Liver (tissue), 9 donors: ENCODE measurements around the gene RUNX1. TPM values are rescaled to one million over a fixed set of nuclear protein-coding genes. Genes with fewer than 3 reads are reported as not detected.

ENCODE experiments used
- DNase-seq: peaks from one replicate; pipeline ENCODE4 v3.0.0-alpha.2; 2017; ENCODE audit warnings: low spot score
- H3K27ac ChIP-seq, 2 donors: one replicate each; pipeline ENCODE4 v1.7.0; 2013; ENCODE audit warnings: inconsistent platforms in 2 of 2, low read length in 2 of 2, control low read depth in 1 of 2, low read depth in 1 of 2, mild to moderate bottlenecking in 1 of 2
- H3K27me3 ChIP-seq, 4 donors: one replicate each; pipeline versions ENCODE4 v1.6.1 to v1.7.0; 2013; ENCODE audit warnings: low read length in 3 of 4, inconsistent platforms in 1 of 4, mild to moderate bottlenecking in 1 of 4, moderate library complexity in 1 of 4; ENCODE audit not compliant: control insufficient read depth in 4 of 4, insufficient read depth in 4 of 4
- H3K36me3 ChIP-seq, 4 donors: one replicate each; pipeline versions ENCODE4 v1.6.1 to v1.7.0; 2013; ENCODE audit warnings: low read length in 3 of 4, mild to moderate bottlenecking in 3 of 4, low read depth in 1 of 4, moderate library complexity in 1 of 4; ENCODE audit not compliant: control insufficient read depth in 4 of 4, insufficient read depth in 3 of 4
- H3K4me1 ChIP-seq, 4 donors: one replicate each; pipeline versions ENCODE4 v1.6.1 to v1.7.0; 2013; ENCODE audit warnings: low read length in 3 of 4, mild to moderate bottlenecking in 3 of 4, moderate library complexity in 1 of 4; ENCODE audit not compliant: control insufficient read depth in 4 of 4, insufficient read depth in 4 of 4
- H3K4me3 ChIP-seq, 3 donors: one replicate each; pipeline versions ENCODE4 v1.6.1 to v1.7.0; 2013; ENCODE audit warnings: low read length in 3 of 3, control low read depth in 1 of 3, low read depth in 1 of 3, mild to moderate bottlenecking in 1 of 3
- H3K9ac ChIP-seq, 2 donors: one replicate each; pipeline ENCODE4 v1.7.0; 2013; ENCODE audit warnings: low read length in 2 of 2, mild to moderate bottlenecking in 2 of 2, moderate library complexity in 2 of 2, control low read depth in 1 of 2, low read depth in 1 of 2
- H3K9me3 ChIP-seq, 4 donors: one replicate each; pipeline versions ENCODE4 v1.6.1 to v1.7.0; 2013; ENCODE audit warnings: low read length in 3 of 4; ENCODE audit not compliant: control insufficient read depth in 4 of 4
- ATF3 ChIP-seq: IDR thresholded peaks from 2 replicates; pipeline ENCODE4 v1.6.1; 2016; ENCODE audit warnings: antibody characterized with exemption
- CTCF ChIP-seq: fragments of 150-350 bp; IDR thresholded peaks from 2 replicates; pipeline ENCODE4 v1.5.1; 2017; ENCODE audit warnings: improper control_type of control experiment, low read depth, low read length; ENCODE audit not compliant: missing input control
- EGR1 ChIP-seq, 2 donors: IDR thresholded peaks; 2 replicates each; pipeline ENCODE4 v1.6.1; 2016 to 2018; ENCODE audit warnings: antibody characterized with exemption in 2 of 2, low read depth in 2 of 2
- FOXA1 ChIP-seq: IDR thresholded peaks from 2 replicates; pipeline ENCODE4 v1.6.1; 2016; ENCODE audit warnings: antibody characterized with exemption
- FOXA2 ChIP-seq: IDR thresholded peaks from 2 replicates; pipeline ENCODE4 v1.6.1; 2016; ENCODE audit warnings: antibody characterized with exemption
- GABPA ChIP-seq, 2 donors: IDR thresholded peaks in 1 of 2; conservative IDR thresholded peaks in 1 of 2; 2 replicates each; pipeline ENCODE4 v1.6.1; 2016; ENCODE audit warnings: antibody characterized with exemption in 2 of 2, mild to moderate bottlenecking in 1 of 2, moderate library complexity in 1 of 2
- HNF4A ChIP-seq, 2 donors: conservative IDR thresholded peaks; 2 replicates each; pipeline ENCODE4 v1.6.1; 2016; ENCODE audit warnings: antibody characterized with exemption in 2 of 2, mild to moderate bottlenecking in 2 of 2
- HNF4G ChIP-seq: IDR thresholded peaks from 2 replicates; pipeline ENCODE4 v1.6.1; 2016; ENCODE audit warnings: antibody characterized with exemption
- JUND ChIP-seq, 2 donors: IDR thresholded peaks; 2 replicates each; pipeline ENCODE4 v1.6.1; 2016; ENCODE audit warnings: antibody characterized with exemption in 2 of 2
- MAX ChIP-seq: IDR thresholded peaks from 2 replicates; pipeline ENCODE4 v1.6.1; 2016; ENCODE audit warnings: antibody characterized with exemption
- NR2F2 ChIP-seq: IDR thresholded peaks from 2 replicates; pipeline ENCODE4 v1.6.1; 2016; ENCODE audit warnings: antibody characterized with exemption
- RAD21 ChIP-seq, 2 donors: IDR thresholded peaks; 2 replicates each; pipeline ENCODE4 v1.6.1; 2016; ENCODE audit warnings: antibody characterized with exemption in 2 of 2, mild to moderate bottlenecking in 2 of 2
- RXRA ChIP-seq, 2 donors: IDR thresholded peaks; 2 replicates each; pipeline ENCODE4 v1.6.1; 2017 to 2018; ENCODE audit warnings: antibody characterized with exemption in 2 of 2, mild to moderate bottlenecking in 1 of 2
- SP1 ChIP-seq: IDR thresholded peaks from 2 replicates; pipeline ENCODE4 v1.6.1; 2018; ENCODE audit warnings: antibody characterized with exemption, mild to moderate bottlenecking
- TAF1 ChIP-seq: conservative IDR thresholded peaks from 2 replicates; pipeline ENCODE4 v1.6.1; 2016; ENCODE audit warnings: antibody characterized with exemption, mild to moderate bottlenecking
- YY1 ChIP-seq: IDR thresholded peaks from 2 replicates; pipeline ENCODE4 v1.6.1; 2016; ENCODE audit warnings: antibody characterized with exemption, mild to moderate bottlenecking
- ZBTB33 ChIP-seq: IDR thresholded peaks from 2 replicates; pipeline ENCODE4 v1.6.1; 2016; ENCODE audit warnings: antibody characterized with exemption
- WGBS: extraction: QIAGEN DNeasy Blood & Tissue Kit; methylation state at CpG from one replicate; pipeline ENCODE4 v1.1.7; 2013; 5-methylcytosine and 5-hydroxymethylcytosine counted together
- polyA plus RNA-seq, 2 donors: library from polyadenylated mRNA; stranded (reverse) in 1 of 2; unstranded in 1 of 2; fragments of 200-250 nt in 1 of 2; fragments of >200 nt in 1 of 2; fragmentation: Nextera tagmentation in 1 of 2; extraction: Ambion mirVana in 1 of 2; gene quantifications; one replicate each; pipeline versions ENCODE4 v1.2.1 to v1.2.3, GENCODE V29; 2013 to 2015
- total RNA-seq, 2 donors: library from RNA; depleted of rRNA; stranded (reverse); fragments of >200 nt; gene quantifications; one replicate each; pipeline ENCODE4 v1.2.3, GENCODE V29; 2014
- donor health status: healthy.
- donor health status: healthy.
- donor health status: healthy.
- donor health status: healthy.
- donor health status: healthy.

RUNX1 gene
- total and polyA plus RNA-seq, 4 donors, result 0.98 to 7.2 (median 3.1) TPM

- H3K9me3 ChIP-seq, result no peaks in the 10 kb centered on the region
- peaks cover 0 to under 1% (median 0%) of the 10 kb centered on the region in 4 donors for H3K4me1 ChIP-seq
- TF ChIP-seq RAD21 (IDR thresholded peaks at IDR 0.05), result no peak
- TF ChIP-seq MAX, result no peak
- TF ChIP-seq YY1, result no peak
- no peak for TF ChIP-seq HNF4A (conservative IDR thresholded peaks at IDR 0.05)
- TF ChIP-seq NR2F2, result no peak
- TF ChIP-seq GABPA (IDR thresholded peaks at IDR 0.05 in 1 of 2, conservative IDR thresholded peaks at IDR 0.05 in 1 of 2), result no peak
- no peak for TF ChIP-seq FOXA2
- no peak for TF ChIP-seq ZBTB33
- no peak for TF ChIP-seq SP1
- no peak for TF ChIP-seq EGR1 (IDR thresholded peaks at IDR 0.05; ENCODE audit: low read depth in 2 of 2)
- TF ChIP-seq JUND (IDR thresholded peaks at IDR 0.05), result no peak
- no peak for TF ChIP-seq RXRA (IDR thresholded peaks at IDR 0.05)
- TF ChIP-seq TAF1, result no peak
- no peak for TF ChIP-seq ATF3
- H3K27me3 ChIP-seq, result no peaks in the 10 kb centered on the region
- H3K27ac ChIP-seq, result no peak overlapping the region
- WGBS, result 93% methylated on average over 4 of the region's 4 CpGs
- no peak for DNase-seq
- H3K36me3 ChIP-seq, result no peaks in the 10 kb centered on the region
- H3K9ac ChIP-seq, result no peak overlapping the region
- H3K4me3 ChIP-seq, result no peak overlapping the region
Observed at GRCh38 chr21:35028451-35028978, 20.6 kb downstream of the RUNX1 start.

GRCh38 chr21:35027563-35028450, 21.3 kb downstream of the RUNX1 start:
- no peak overlapping the region for H3K4me3 ChIP-seq
- H3K9me3 ChIP-seq, result no peaks in the 10 kb centered on the region
- no peak overlapping the region for H3K27ac ChIP-seq
- no peaks in the 10 kb centered on the region for H3K36me3 ChIP-seq
- no peak for DNase-seq
- 81% methylated on average over 5 of the region's 5 CpGs for WGBS
- no peaks in the 10 kb centered on the region for H3K27me3 ChIP-seq
- peaks cover 0 to 4% (median 0%) of the 10 kb centered on the region in 4 donors for H3K4me1 ChIP-seq
- no peak overlapping the region for H3K9ac ChIP-seq
- TF ChIP-seq CTCF (no peak), JUND (IDR thresholded peaks at IDR 0.05) (no peak), YY1 (no peak), MAX (no peak), HNF4G (no peak), EGR1 (IDR thresholded peaks at IDR 0.05; ENCODE audit: low read depth in 2 of 2) (no peak), FOXA1 (no peak), RXRA (IDR thresholded peaks at IDR 0.05) (no peak)
